Stimulated activated CD8-positive, alpha-beta memory T cell treated with anti-CD3 and anti-CD28 coated beads, Interleukin-2, amount 100 ng/mL, for 1 hour (primary cell): ENCODE data around the gene FCHSD1.

ENCODE experiments used
- DNase-seq, 2 donors: peaks; one replicate each; pipeline ENCODE4 v3.0.0-alpha.2; 2020; ENCODE audit warnings: low read depth in 2 of 2

The FCHSD1 gene

DNA sequence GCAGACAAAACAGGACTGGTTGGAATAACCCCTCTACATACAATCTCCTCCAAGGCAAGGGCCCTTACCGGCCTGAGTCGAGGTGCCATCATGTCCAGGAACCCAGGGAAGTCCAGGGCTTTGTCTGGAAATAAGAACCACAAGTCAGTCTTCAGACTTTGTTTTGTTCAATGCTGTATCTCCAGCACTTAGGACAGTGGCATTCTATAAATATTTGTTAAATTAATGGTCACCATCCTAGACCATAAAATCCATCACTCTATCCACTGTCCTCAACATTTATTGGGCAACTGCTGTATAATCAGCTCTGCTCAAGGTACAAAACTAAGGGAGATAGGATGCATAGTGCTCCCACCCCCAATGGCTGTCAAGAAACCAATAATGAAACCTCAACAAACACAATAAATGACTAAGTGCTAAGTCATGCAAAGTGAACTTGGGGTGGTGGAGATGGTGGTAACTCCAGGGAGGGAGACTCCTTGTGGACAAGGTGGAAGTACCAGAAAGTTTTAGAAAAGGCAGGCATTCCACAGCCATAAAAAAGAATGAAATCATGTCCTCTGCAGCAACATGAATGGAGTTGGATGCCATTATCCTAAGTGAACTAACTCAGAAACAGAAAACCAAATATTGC lies 9.5 kb downstream of the FCHSD1 start:
- DNase-seq: no peak

DNA sequence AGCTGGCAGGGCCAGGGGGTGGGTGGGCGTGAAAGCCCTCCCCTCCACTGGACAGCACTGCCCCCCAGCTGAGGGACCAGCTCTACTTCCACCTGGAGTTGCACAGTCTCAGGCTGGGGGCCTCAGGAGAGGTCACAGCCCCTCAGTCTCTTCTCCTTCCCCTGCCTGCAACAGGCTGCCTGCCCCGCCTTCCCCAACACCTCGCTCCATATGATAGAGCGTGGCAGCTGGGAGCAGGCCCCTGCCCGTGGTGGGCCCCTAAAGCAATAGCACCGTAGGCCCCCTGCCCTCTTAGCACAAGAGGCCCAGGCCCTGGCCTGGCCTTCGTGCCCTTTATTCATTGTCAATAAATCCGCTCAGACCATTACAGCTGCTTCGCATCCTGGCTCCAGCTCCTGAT lies 10.5 kb downstream of the FCHSD1 start:
- DNase-seq: no peak

DNA sequence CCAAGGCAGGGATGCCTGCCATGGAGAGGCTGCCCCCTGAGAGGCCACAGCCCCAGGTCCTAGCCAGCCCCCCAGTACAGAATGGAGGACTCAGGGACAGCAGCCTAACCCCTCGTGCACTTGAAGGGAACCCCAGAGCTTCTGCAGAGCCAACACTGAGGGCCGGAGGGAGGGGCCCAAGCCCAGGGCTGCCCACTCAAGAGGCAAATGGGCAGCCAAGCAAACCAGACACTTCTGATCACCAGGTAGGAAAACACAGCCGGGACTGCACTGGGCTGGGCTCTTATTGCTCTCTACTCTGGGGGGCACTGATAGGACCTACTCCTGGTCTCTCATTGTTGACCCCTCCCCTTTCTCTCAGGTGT lies 11.2 kb downstream of the FCHSD1 start:
- DNase-seq: no peak

DNA sequence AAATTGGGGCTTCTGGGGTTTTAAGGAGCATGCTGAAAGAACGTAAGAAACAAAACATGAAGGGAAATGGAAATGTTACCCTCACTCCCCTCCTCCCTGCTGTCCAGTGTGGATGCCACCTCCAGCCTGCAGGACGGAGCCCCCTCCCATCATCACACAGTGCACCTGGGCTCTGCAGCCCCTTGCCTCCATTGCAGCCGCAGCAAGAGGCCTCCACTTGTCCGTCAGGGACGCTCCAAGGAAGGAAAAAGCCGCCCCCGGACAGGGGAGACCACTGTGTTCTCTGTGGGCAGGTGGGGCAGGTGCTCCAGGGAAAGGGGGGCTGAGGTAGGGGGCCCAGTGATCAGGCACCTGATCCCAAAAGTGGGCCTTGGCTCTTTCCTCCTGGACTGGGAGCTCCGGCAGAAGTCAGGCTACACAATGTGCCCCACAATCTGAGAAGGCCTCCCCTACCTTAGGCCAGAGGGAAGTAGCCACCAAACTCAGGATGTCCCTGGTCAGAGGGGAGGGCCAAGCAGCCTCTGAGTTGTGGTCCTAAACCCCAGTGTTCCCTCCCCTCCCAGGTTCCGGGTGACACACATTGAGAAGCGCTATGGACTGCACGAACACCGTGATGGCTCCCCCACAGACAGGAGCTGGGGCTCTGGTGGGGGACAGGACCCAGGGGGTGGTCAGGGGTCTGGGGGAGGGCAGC lies 11.7 kb downstream of the FCHSD1 start:
- DNase-seq: no peak

DNA sequence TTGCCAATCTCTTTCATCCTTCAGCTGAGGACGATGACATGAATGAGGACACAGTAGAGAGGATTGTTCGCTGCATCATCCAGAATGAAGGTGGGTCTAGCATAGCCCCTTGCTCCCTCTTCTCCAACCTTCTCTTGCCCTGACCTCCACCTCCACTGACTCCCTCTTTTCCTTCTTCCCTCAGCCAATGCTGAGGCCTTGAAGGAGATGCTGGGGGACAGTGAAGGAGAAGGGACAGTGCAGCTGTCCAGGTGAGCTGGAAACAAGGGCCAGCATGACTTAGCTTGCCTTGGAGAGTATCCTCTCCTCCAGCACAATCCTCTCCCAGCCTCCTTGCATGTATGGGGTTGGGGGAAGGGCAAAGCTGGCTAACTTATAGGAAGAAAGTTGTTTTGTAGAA lies 12.4 kb downstream of the FCHSD1 start:
- no peak for DNase-seq

DNA sequence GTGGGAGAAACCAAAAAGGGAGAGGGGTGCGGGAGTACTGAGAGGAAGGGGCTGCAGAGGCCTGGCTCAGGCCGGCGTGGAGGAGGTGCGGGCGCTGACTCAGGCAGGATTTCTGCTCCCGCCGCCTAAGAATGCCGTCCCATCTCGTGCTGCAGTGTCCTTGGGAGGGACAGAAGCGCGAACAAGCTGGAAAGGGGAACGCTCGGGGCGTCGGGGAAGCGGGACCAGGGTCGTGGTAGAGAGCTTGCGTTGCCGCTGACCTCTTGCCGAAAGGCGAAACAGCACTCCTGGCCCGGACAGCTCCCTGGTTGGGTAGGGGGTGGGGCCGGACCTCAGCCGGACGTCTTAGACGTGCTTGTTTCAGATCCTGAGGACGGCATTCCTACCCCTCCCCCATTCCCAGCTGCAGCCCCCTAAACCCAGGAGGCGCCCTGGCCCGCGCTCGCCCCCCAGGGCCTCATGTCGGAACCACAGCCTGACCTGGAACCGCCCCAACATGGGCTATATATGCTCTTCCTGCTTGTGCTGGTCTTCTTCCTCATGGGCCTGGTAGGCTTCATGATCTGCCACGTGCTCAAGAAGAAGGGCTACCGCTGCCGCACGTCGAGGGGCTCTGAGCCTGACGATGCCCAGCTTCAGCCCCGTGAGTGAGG lies 13.3 kb downstream of the FCHSD1 start:
- no peak for DNase-seq

DNA sequence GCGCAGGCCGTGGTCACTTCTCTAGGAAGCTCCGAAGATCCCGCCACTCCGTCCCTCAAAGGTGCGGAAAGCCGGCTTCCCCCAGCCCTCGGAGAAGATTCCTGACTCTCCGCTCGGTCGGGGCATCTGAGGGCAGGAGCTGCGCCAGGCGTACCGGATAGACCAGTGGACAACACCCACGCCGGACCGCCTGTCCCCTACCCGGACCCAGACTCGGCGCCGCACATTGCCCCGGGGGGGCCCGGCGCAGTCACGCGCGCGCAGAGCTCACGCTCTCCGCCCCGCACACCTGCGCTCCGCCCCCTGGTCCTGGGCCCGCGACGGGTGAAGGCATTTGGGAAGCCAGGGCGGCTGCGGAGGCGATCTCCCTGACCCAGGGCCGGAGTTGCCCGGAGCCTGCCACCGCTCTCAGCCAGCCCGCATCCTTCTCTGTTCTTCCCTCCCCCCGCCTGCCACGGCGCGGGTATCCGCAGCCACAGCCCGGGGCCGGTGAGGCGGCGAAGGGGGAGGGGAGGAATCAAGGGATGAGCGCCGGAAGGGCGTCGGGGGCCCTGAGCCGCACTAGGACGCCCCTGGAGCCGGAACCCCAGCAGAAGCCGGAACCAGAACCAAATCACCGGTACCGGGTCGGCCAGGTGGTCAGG lies 14.0 kb downstream of the FCHSD1 start:
- no peak for DNase-seq

DNA sequence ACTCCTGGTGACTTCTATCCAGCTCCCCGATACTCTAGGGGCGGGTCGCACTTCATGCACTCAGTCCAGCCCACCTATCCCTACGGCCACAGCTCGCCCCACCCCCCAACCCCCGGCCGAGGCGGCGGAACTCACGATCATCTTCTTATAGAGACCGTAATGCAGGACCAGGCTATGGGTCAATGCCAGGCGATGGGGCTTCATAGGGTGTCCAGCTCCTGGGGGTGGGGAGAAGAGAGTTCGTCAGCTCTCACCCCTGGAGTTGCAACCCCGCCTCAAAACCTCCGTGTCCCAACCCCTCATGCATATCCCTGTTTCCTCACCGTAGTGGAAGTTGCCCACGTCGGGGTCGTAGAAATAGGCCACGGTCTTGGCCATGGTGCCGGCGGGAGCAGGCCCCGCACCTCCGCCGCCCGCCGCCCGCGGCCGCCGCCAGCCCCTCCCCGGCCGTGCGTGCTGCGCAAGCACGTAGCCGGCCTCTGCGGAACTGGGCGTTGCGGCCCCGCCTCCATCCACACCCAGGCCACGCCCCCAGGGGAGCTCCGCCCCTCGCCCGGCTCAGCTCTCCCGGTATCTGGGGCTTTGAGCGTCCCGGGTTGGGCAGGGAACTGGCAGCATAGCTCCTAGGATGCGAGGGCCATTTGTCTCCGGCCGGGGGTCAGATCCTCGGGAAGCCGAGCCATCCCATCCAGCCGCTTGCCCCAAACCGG lies 14.7 kb downstream of the FCHSD1 start, which contains the start of the genes HDAC3 and RELL2:
TSS of gene HDAC3 (minus strand) at position 437 of the 710 bp plus-strand sequence. CDS start at position 378, 59 bp downstream.
TSS of gene RELL2 (plus strand) at position 585 of the 710 bp plus-strand sequence. CDS start 1,229 bp downstream, outside the sequence.
- peak; percentile 89 to 91 for DNase-seq

DNA sequence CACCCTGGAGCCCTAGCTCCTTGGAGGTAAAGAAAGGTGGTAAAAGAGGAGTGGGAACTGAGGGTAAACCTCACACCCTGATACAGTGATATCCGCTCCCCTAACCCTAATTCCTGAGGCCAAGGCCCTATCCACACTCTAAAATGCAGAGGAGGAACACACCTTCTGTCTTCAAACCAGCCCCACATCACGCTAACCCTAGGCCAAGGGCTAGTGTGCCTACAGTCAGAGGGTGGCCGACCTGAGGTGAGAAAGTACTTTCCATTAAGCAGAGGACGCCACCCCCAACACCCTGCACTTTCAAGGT lies 15.2 kb downstream of the FCHSD1 start:
- no peak for DNase-seq

DNA sequence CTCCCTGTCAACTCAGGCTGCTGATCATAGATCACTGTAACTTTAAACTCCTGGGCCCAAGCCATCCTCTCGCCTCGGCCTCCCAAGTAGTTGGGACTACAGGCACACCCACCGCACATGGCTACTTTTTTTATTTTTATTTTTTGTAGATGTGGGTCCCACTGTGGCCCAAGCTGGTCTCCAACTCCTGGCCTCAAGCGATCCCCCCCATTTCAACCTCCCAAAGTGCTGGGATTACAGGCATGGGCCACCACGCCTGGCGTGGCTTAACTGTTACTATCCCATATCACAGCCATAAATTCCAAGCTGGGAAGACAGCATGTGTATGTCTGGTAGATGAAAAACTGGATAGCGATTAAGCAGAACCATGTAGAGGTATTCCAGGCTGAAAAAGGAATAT lies 15.6 kb downstream of the FCHSD1 start:
- no peak for DNase-seq

DNA sequence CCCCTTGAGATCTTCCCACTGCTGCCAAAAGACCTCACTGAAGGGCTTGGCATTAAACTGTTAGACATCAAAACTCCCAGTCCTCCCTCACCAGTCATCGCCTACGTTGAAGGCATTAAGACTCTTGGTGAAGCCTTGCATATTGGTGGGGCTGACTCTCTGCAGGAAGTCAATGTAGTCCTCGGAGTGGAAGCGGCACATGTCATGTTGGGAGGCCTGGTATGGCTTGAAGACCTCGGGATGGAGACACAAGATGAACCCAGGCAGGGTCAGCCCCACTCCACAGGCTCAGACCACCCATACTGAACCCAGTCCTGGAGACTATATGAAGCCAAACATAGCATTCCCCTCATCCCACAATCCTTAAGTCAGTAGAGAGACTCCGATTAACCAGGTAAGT lies 16.5 kb downstream of the FCHSD1 start:
- no peak for DNase-seq

DNA sequence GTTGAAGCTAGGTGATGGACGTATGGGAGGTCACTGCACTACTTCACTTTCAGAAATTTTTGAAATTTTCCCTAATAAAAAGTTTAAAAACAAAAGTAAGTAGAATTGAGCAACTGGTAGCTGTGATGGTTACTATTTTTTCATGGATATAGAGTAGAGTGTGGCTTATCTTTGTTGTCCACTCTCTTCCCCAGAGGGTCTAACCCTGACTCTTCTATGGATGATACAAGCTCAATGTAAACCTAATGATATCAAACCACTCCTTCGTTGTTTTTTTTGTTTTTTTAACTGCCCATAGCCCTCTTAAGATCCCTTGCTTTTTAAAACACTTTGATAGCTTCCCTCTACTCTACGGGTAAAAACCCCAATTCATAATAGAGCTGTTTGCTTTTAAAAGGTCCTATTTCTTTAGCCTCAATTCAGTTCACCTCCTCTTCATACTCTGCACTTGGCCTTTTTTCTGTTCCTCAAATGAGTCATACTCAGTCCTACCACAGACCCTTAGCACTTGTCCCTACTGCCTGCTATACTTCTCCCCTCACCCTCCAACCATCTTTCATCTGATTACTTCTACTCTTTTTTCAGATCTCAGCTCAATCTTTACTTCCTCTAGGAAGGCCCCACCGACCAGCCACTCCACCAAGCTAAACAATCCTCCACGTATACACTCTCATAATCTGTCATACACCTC lies 17.2 kb downstream of the FCHSD1 start:
- DNase-seq: no peak

DNA sequence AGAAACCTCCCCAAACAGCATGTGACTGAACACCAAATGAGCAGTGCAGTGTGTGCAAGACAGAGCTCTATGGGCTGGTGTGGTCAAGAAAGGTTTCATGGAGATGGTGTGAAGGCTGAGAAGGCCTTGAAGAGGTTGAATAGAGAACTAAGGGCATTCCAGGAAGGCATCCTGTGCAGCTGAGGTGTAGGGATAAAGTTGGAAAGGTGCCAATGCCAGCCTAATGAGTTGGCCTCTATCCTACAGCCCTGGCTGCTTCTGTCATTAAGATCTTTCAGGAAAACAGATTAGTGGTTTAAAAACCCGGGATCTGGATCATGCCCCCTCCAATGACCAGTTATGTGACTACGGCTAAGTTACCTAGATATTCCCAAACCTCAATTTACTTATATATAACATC lies 18.6 kb downstream of the FCHSD1 start:
- DNase-seq: no peak

DNA sequence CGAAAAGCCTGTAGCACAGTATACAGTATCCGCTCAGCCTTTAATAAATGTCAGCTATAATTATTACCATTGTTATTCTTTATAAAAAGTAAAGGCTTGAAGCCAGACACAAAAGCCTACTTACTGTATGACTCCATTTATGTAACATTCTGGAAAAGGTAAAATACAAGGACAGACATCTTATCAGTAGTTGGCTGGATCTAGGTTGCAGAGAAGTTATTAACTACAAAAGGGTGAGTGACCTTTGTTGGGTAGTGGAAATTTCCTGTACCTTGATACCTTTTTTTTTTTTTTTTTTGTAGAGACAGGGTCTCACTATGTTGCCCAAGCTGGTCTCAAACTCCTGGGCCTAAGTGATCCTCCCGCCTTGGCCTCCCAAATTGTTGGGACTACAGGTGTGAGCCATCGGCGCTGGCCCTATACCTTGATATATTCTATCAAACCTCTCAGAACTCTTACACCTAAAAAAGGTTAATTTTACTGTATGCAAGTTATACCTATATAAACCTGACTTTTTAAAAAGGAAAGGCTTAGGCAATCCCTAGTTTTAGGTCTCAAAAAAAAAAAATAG lies 20.6 kb downstream of the FCHSD1 start:
- no peak for DNase-seq

DNA sequence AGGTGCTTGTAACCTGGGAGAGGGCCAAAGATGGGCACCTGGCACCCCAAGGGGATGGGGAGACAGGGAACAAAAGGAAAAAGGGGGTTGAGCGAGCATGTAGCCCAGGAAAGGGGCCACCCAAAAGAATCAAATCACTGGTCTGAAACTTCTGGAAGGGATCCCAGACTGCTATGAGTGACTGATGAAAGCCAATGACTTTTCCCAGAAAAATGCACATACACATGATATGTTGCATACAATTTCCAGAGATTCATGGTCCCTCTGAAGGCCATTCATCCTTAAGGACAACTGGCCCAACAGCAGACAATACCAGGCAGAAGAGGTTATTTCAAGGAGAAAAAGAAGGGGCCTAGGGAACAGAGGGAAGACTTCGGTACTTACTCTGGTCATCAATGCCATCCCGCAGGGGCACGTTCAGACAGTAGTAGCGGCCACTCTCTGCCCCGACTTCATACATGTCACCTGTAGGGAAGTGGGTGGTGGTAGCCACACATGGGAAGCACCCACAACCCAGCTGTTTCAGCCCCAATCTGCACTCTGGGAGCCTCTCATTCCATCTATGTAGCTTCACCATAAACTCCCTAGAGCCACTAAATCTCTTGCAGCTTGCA lies 22.9 kb downstream of the FCHSD1 start:
- no peak for DNase-seq

DNA sequence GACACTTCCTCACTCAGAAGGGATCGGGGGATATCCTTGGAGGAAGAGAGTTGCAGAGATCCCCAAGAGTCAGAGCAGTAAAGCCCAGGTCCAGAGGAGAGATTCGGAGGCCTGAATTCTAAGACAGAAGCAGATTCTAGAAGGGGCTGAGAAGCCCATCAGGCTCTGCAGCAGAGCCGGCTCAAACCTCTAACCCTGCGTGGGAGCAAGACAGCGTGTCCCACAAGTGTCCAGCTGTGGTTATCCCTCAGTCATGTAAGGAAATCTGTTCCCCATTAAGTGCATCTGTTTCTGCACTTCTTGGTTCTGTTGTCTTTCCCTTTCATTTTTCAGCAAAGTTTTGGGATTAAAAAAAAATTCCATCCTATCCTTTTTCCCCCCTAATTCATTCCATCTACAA lies 27.6 kb downstream of the FCHSD1 start:
- no peak for DNase-seq

DNA sequence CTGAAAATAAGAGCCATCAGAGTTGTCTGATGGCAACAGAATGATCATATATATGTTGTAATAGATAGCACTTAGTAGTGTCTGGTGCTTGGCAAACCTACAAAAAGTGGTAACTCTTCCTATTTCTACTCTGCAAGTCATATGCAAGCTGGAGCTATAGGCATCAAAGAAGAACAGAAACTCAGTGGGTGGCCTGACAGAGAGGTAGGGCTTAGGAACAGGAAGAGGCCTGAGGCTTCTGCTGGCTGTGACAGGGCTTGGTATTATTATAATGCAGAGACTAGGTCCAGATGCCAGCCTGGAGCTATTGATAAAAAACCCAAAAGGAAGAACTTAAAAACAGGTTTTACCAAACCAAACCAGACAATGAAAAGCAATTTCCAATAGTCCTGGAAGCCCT lies 28.0 kb downstream of the FCHSD1 start:
- no peak for DNase-seq

DNA sequence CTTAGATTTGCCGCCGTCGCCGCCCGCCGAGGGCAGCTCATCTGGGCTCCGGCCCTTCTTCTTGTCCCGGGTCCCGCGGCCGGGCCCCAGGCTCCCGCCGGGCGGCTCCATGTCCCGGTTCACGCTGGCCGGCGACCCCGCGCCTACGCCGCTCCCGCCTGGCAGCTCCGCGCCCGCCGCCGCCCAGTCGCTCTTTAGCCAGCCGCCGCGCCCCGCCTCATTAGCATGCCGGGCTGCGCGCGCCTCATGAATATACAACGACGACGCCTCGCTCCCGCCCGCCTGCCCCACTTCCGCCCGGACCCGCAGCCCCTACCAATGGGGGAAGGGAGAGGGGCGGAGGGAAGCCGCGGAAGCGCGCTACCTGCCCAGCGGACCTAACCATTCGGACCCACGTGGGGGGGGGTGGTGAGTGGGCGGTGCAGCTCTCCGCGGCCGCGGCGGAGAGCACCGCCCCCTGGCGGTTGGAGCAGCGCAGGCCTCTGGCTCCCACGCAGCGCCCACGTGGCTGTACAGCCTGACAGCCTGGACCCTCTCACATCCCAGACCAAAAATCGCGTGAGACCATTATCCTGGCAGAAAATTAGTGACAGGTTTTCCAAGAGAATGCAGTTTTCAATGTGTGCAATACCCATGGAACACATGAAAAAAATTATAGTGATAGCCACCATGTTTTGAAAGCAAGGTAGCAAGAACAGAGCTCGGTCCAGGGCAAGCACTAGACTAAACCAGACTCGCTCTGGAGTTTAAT lies 32.2 kb downstream of the FCHSD1 start, which contains the start of gene DIAPH1:
TSS of gene DIAPH1 (minus strand) at position 197 of the 751 bp plus-strand sequence. CDS start at position 111, 86 bp downstream.
- peak; percentile 97 to 98 for DNase-seq

DNA sequence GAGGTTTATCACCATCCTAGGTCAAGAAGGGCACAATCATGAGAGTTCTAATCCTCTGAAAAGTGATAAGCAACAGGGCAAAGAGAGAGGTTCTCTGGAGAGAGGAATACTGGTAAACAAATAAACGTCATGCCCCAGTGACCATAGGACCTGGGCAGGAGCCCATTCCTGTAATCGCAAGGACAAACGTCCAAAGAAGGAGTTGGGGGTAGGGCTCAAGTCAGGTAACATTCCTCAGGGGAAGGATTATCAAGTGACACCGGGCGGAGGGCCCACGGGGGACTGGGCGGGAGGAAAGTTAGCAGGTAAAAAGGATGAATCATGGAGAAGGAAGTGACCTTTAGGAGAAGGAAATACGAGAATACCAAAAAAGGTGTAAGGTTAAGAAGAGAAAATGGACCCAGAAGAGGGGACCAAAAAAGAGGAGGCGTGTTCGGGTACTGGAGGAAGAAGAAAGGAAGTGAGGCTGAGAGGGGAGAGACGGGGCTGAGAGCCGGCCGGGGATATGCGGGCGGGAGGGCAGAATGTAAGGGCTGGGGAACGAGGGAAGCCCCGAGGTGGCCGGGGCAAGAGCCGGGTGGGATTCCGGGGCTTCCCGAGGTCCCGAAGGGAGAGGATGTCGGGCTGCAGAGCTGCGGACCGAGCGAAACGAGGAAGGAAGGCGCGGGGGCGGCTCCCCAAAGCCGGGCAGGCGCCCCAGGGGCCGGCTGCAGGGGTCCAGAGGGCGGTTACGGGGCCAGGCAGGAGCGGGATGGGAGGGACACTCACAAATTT lies 33.0 kb downstream of the FCHSD1 start:
- DNase-seq: no peak
